ENCODE measurements around the gene SEC24D.
"Not testable (repeated sequence)": the region's sequence is repeated elsewhere in the genome, so short reads cannot be mapped to it uniquely, and the experiment has no call there.

DNA sequence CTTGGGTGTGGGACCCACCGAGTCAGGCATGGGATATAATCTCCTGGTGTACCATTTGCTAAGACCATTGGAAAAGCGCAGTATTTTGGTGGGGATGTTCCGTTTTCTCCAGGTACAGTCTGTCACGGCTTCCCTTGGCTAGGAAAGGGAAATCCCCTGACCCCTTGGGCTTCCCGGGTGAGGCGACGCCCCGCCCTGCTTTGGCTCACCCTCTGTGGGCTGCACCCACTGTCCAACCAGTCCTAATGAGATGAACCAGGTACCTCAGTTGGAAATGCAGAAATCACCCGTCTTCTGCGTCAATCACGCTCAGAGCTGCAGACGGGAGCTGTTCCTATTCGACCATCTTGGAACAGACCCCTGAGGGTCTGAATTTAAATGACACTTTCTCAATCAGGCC, 53.0 kb downstream of the SEC24D start:
- TF ChIP-seq CTCF, EZH2 (IDR thresholded peaks at IDR 0.05): not testable (repeated sequence)

All from neural progenitor cell (in vitro differentiated cells).